Mesenchymal stem cell (in vitro differentiated cells and primary cell): Measurements from ENCODE around the gene RPP38.

Source experiments
- DNase-seq: peaks from one replicate; pipeline ENCODE4 v3.0.0-alpha.2; 2013
- H2AFZ ChIP-seq: one replicate; pipeline ENCODE4 v1.6.1; 2013; ENCODE audit warnings: low read depth, mild to moderate bottlenecking, control low read depth, inconsistent platforms, low read length, moderate library complexity
- H2AK5ac ChIP-seq: 2 replicates; pipeline ENCODE4 v1.6.1; 2013; ENCODE audit warnings: low read length, moderate library complexity, mild to moderate bottlenecking, inconsistent platforms; ENCODE audit not compliant: severe bottlenecking
- H2BK120ac ChIP-seq: one replicate; pipeline ENCODE4 v1.6.1; 2013; ENCODE audit warnings: low read depth, mild to moderate bottlenecking, inconsistent platforms, low read length, moderate library complexity
- H2BK12ac ChIP-seq, 2 experiments: one replicate each; pipeline ENCODE4 v1.6.1; 2013; ENCODE audit warnings: inconsistent platforms in 2 of 2, low read length in 2 of 2, mild to moderate bottlenecking in 2 of 2, moderate library complexity in 2 of 2, control low read depth in 1 of 2
- H2BK15ac ChIP-seq: one replicate; pipeline ENCODE4 v1.6.1; 2013; ENCODE audit warnings: mild to moderate bottlenecking, low read depth, inconsistent platforms; ENCODE audit not compliant: poor library complexity, severe bottlenecking
- H2BK5ac ChIP-seq: 2 replicates; pipeline ENCODE4 v1.6.1; 2013; ENCODE audit warnings: low read depth, mild to moderate bottlenecking, low read length, control low read depth, inconsistent platforms; ENCODE audit not compliant: poor library complexity, severe bottlenecking
- H3K14ac ChIP-seq, 2 experiments: one replicate each; pipeline ENCODE4 v1.6.1; 2013; ENCODE audit warnings: inconsistent platforms in 2 of 2, low read length in 2 of 2, control low read depth in 1 of 2, mild to moderate bottlenecking in 1 of 2, moderate library complexity in 1 of 2
- H3K18ac ChIP-seq, 2 experiments: one replicate each; pipeline ENCODE4 v1.6.1; 2013; ENCODE audit warnings: inconsistent platforms in 2 of 2, low read length in 2 of 2, control low read depth in 1 of 2, low read depth in 1 of 2, mild to moderate bottlenecking in 1 of 2
- H3K23ac ChIP-seq, 2 experiments: one replicate each; pipeline ENCODE4 v1.6.1; 2013; ENCODE audit warnings: inconsistent platforms in 2 of 2, low read length in 2 of 2, mild to moderate bottlenecking in 2 of 2, moderate library complexity in 2 of 2, control low read depth in 1 of 2
- H3K27ac ChIP-seq: 2 replicates; pipeline ENCODE4 v1.5.1; 2013; ENCODE audit warnings: mild to moderate bottlenecking, moderate library complexity, low read length, control low read depth, inconsistent platforms; ENCODE audit not compliant: poor library complexity, severe bottlenecking
- H3K27me3 ChIP-seq, 2 experiments: 2 replicates each; pipeline versions ENCODE4 v1.6.1 to v1.7.0; 2013; ENCODE audit warnings: low read length in 2 of 2, mild to moderate bottlenecking in 2 of 2, moderate library complexity in 2 of 2, control low read depth in 1 of 2, inconsistent platforms in 1 of 2; ENCODE audit not compliant: control insufficient read depth in 1 of 2, insufficient read depth in 1 of 2
- H3K36me3 ChIP-seq, 2 experiments: 2 replicates each; pipeline versions ENCODE4 v1.6.1 to v1.7.0; 2013; ENCODE audit warnings: low read length in 2 of 2, control low read depth in 1 of 2, inconsistent platforms in 1 of 2, low read depth in 1 of 2, mild to moderate bottlenecking in 1 of 2; ENCODE audit not compliant: insufficient read depth in 2 of 2, control insufficient read depth in 1 of 2
- H3K4ac ChIP-seq, 2 experiments: one replicate each; pipeline ENCODE4 v1.6.1; 2013; ENCODE audit warnings: inconsistent platforms in 2 of 2, low read length in 2 of 2, mild to moderate bottlenecking in 2 of 2, moderate library complexity in 2 of 2, control low read depth in 1 of 2, low read depth in 1 of 2
- H3K4me1 ChIP-seq: 2 replicates; pipeline ENCODE4 v1.6.1; 2013; ENCODE audit warnings: low read depth, low read length, control low read depth; ENCODE audit not compliant: control insufficient read depth, insufficient read depth
- H3K4me2 ChIP-seq: 2 replicates; pipeline ENCODE4 v1.6.1; 2013; ENCODE audit warnings: low read length, mild to moderate bottlenecking, inconsistent platforms; ENCODE audit not compliant: poor library complexity, severe bottlenecking
- H3K4me3 ChIP-seq, 2 experiments: 2 replicates each; pipeline versions ENCODE4 v1.5.1 to v1.7.0; 2013; ENCODE audit warnings: low read length in 2 of 2, mild to moderate bottlenecking in 2 of 2, control low read depth in 1 of 2, low read depth in 1 of 2; ENCODE audit not compliant: insufficient read depth in 1 of 2
- H3K79me1 ChIP-seq: replicated peaks from 2 replicates; pipeline ENCODE4 v1.6.1; 2013; ENCODE audit warnings: mild to moderate bottlenecking, control low read depth, low read length, inconsistent platforms; ENCODE audit not compliant: poor library complexity, severe bottlenecking
- H3K9ac ChIP-seq: 2 replicates; pipeline ENCODE4 v1.7.0; 2013; ENCODE audit warnings: mild to moderate bottlenecking, low read length, moderate library complexity
- H3K9me3 ChIP-seq: 2 replicates; pipeline ENCODE4 v1.7.0; 2013; ENCODE audit warnings: mild to moderate bottlenecking, low read length; ENCODE audit not compliant: control insufficient read depth
- H4K8ac ChIP-seq: one replicate; pipeline ENCODE4 v1.6.1; 2013; ENCODE audit warnings: inconsistent platforms, mild to moderate bottlenecking, low read length, moderate library complexity
- H4K91ac ChIP-seq: one replicate; pipeline ENCODE4 v1.6.1; 2013; ENCODE audit warnings: mild to moderate bottlenecking, low read length, inconsistent platforms
- WGBS: methylation state at CpG from one replicate; pipeline ENCODE4 v1.1.7; 2013; ENCODE audit warnings: mixed read lengths; 5-methylcytosine and 5-hydroxymethylcytosine counted together

Gene RPP38

DNA sequence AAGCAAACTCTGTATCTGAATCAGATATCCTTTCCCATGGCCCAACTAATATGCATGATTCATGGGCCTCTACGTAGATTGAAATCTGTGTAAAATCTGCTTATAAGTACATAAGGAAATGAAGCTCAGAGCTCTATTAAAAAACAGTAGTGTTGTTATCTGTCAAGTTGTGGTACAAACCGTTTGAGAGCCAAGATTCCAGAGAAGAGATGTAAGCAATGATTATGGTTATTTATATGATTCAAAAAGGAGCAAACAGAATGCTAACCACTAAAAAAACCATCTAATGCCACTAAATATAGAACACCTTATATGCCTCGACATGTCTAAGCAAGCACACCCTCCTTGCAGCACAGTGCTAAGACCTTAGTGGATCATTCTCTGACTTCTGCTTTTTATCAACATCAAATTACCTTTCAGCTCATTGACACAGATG is 26.6 kb downstream of the RPP38 start:
- DNase-seq: peak; percentile 75
- Histone ChIP-seq H2BK5ac (no peak overlapping the region), H3K4me3 (no peak overlapping the region), H3K23ac (no peak overlapping the region), H3K4me2 (no peak overlapping the region), H3K14ac (no peak overlapping the region), H2BK120ac (no peak overlapping the region), H3K79me1 (peaks cover 9% of the 10 kb centered on the region), H3K4me1 (peaks cover 2% of the 10 kb centered on the region), H4K8ac (no peak overlapping the region), H3K9me3 (no peaks in the 10 kb centered on the region), H3K18ac (no peak overlapping the region), H2AFZ (no peak overlapping the region), H3K9ac (no peak overlapping the region), H3K27me3 (no peaks in the 10 kb centered on the region), H2BK12ac (no peak overlapping the region), H3K36me3 (peaks cover 35 to 53% of the 10 kb centered on the region in 2 experiments), H2AK5ac (no peak overlapping the region), H3K4ac (no peak overlapping the region), H2BK15ac (no peak overlapping the region), H4K91ac (no peak overlapping the region), H3K27ac (no peak overlapping the region)
- 43% methylated on average over 3 of the region's 3 CpGs for WGBS

DNA sequence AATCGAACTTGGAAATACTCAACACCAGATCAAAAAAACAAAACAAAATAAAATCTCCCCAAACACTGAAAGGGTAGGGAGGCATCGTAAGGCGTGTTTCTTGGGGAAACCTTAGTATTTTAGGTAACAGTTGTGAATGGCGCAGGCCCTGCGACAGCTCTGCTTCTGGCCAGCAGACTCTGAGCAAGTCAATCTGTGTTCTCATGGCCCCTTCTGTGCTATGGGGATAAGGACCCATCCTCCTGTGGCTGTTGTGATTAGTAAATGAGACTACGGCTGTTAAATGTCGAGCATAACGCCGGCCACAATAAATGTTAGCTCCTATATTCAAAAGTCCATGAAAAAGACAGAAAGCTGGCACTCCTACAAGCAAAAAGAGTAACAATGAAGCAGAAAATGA is 27.0 kb downstream of the RPP38 start:
- Histone ChIP-seq H3K4me1 (peaks cover 2% of the 10 kb centered on the region), H3K14ac (no peak overlapping the region), H3K79me1 (peaks cover 9% of the 10 kb centered on the region), H4K91ac (no peak overlapping the region), H3K27ac (no peak overlapping the region), H3K36me3 (peaks cover 32 to 51% of the 10 kb centered on the region in 2 experiments), H2BK120ac (no peak overlapping the region), H3K9ac (no peak overlapping the region), H3K27me3 (no peaks in the 10 kb centered on the region), H3K4ac (no peak overlapping the region), H3K23ac (no peak overlapping the region), H2BK15ac (no peak overlapping the region), H2BK5ac (no peak overlapping the region), H3K9me3 (no peaks in the 10 kb centered on the region), H3K18ac (no peak overlapping the region), H2AK5ac (no peak overlapping the region), H3K4me2 (no peak overlapping the region), H3K4me3 (no peak overlapping the region), H2AFZ (no peak overlapping the region), H2BK12ac (no peak overlapping the region), H4K8ac (no peak overlapping the region)
- DNase-seq: no peak
- 92% methylated on average over 5 of the region's 9 CpGs for WGBS

DNA sequence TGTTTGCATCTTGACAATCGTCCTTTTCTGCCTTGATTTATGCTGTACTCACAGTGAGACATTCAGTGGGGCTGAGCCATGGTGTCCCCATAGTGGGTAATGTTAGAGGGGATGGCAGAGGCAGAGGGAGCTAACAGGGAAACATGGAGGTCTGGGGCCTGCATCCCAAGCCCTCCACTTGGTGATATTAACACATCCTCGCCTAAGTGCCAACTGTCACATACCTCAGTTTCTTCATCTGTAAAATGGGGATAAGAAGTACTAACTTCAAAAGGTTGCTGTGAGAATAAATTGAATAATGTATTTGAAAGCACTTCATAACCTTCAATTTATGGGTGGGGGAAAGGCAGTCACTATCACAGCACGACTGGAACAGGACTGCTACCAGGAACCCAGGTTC is 27.8 kb downstream of the RPP38 start:
- no peaks in the 10 kb centered on the region for H3K27me3 ChIP-seq
- no peak overlapping the region for H2AFZ ChIP-seq
- no peak overlapping the region for H2AK5ac ChIP-seq
- H2BK120ac ChIP-seq: no peak overlapping the region
- H3K4ac ChIP-seq: no peak overlapping the region
- no peak overlapping the region for H3K23ac ChIP-seq
- H3K4me3 ChIP-seq: no peak overlapping the region
- H3K18ac ChIP-seq: no peak overlapping the region
- H4K8ac ChIP-seq: no peak overlapping the region
- H3K4me1 ChIP-seq: peaks cover 2% of the 10 kb centered on the region
- H3K79me1 ChIP-seq: peaks cover 8% of the 10 kb centered on the region
- H3K4me2 ChIP-seq: no peak overlapping the region
- H3K36me3 ChIP-seq: peaks cover 25 to 51% of the 10 kb centered on the region in 2 experiments
- H2BK12ac ChIP-seq: no peak overlapping the region
- no peak overlapping the region for H4K91ac ChIP-seq
- 95% methylated on average over 2 of the region's 3 CpGs for WGBS
- H3K14ac ChIP-seq: no peak overlapping the region
- no peaks in the 10 kb centered on the region for H3K9me3 ChIP-seq
- H2BK15ac ChIP-seq: no peak overlapping the region
- H3K9ac ChIP-seq: no peak overlapping the region
- no peak overlapping the region for H2BK5ac ChIP-seq
- DNase-seq: no peak
- no peak overlapping the region for H3K27ac ChIP-seq

DNA sequence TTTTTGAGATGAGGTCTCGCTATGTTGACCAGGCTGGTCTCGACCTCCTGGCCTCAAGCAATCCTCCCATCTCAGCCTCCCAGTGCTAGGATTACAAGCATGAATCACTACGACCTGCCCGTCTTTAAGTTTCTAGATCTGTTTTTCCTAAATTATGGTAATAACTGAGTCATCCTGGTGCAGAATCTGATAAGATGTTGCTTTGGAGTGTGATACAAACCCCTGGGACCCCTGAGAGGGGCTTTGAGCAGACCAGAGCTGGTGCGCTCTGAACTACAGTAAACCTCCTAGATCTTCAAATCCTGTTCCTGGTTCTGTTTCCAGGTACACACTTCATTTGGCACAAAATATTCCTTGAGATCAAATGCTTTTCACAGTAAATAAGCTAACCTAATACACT is 34.2 kb downstream of the RPP38 start:
- Histone ChIP-seq H3K4me2 (no peak overlapping the region), H3K9me3 (no peaks in the 10 kb centered on the region), H3K18ac (no peak overlapping the region), H4K8ac (no peak overlapping the region), H3K4ac (no peak overlapping the region), H3K27me3 (no peaks in the 10 kb centered on the region), H3K4me1 (no peaks in the 10 kb centered on the region), H3K23ac (no peak overlapping the region), H3K79me1 (peaks cover 9% of the 10 kb centered on the region), H3K9ac (no peak overlapping the region), H2AFZ (no peak overlapping the region), H2BK5ac (no peak overlapping the region), H2BK120ac (no peak overlapping the region), H3K27ac (no peak overlapping the region), H2BK15ac (no peak overlapping the region), H3K36me3 (peaks cover 41 to 76% of the 10 kb centered on the region in 2 experiments), H4K91ac (no peak overlapping the region), H3K4me3 (no peak overlapping the region), H3K14ac (no peak overlapping the region), H2BK12ac (no peak overlapping the region), H2AK5ac (no peak overlapping the region)
- no peak for DNase-seq
- WGBS: 100% methylated on average over 3 of the region's 5 CpGs
